ENCODE measurements around the gene NCR3LG1. TPM values are rescaled to one million over a fixed set of nuclear protein-coding genes. Genes with fewer than 3 reads are reported as not detected.

The NCR3LG1 gene
- total and polyA plus RNA-seq, 2 donors (not counting 3 experiments of a cell fraction or from before 2014, with no cell fraction given) = 2.2 to 8.1 TPM

- POLR2A ChIA-PET = no interaction called here
These were observed 14.9 kb downstream of the NCR3LG1 start for GRCh38 chr11:17366495-17366894.

GRCh38 chr11:17368551-17368950 lies 17.0 kb downstream of the NCR3LG1 start:
- Histone ChIP-seq H3K79me2 (ENCODE audit: control insufficient read depth, insufficient read depth, low read length) (no peaks in the 10 kb centered on the region), H3K27ac (ENCODE audit: insufficient read depth, low read depth, low read length) (no peak overlapping the region), H3K4me1 (ENCODE audit: control insufficient read depth, extremely low read depth, insufficient read depth, low read length) (no peaks in the 10 kb centered on the region), H3K4me2 (ENCODE audit: insufficient read depth, low read length) (no peak overlapping the region), H4K20me1 (replicated peaks; ENCODE audit: control insufficient read depth, extremely low read depth, insufficient read depth, low read length) (no peaks in the 10 kb centered on the region), H3K9ac (replicated peaks; ENCODE audit: extremely low read depth, insufficient read depth, low read length) (no peak overlapping the region), H3K9me1 (replicated peaks; ENCODE audit: control insufficient read depth, extremely low read depth, insufficient read depth, low read length) (no peaks in the 10 kb centered on the region), H3K36me3 (ENCODE audit: control insufficient read depth in 2 of 2, extremely low read depth in 1 of 2, insufficient read depth in 2 of 2, low read length in 2 of 2) (peaks cover 0 to 2% of the 10 kb centered on the region in 2 experiments), H2AFZ (ENCODE audit: low read depth, low read length) (no peak overlapping the region), H3K9me3 (replicated peaks; ENCODE audit: control insufficient read depth, insufficient read depth, low read length) (peaks cover 13% of the 10 kb centered on the region), H3K27me3 (ENCODE audit: control insufficient read depth in 2 of 2, insufficient read depth in 2 of 2, low read length in 2 of 2) (no peaks in the 10 kb centered on the region), H3K4me3 (replicated peaks in 1 of 3; ENCODE audit: insufficient read depth in 1 of 3, low read depth in 1 of 3, low read length in 3 of 3) (no peak overlapping the region)
- no peak for TF ChIP-seq POLR2AphosphoS5 (IDR thresholded peaks at IDR 0.05; ENCODE audit: insufficient read depth, low read depth, low read length)
- TF ChIP-seq EZH2 (IDR thresholded peaks at IDR 0.05; ENCODE audit: borderline replicate concordance, low read depth, low read length, severe bottlenecking) = no peak
- TF ChIP-seq FOS (IDR thresholded peaks at IDR 0.05; ENCODE audit: borderline replicate concordance, insufficient read depth, low read length) = no peak
- no peak for TF ChIP-seq GATA2 (IDR thresholded peaks at IDR 0.05; ENCODE audit: insufficient read depth, insufficient read length, low read depth, low read length)
- TF ChIP-seq MYC (IDR thresholded peaks at IDR 0.05; ENCODE audit: low read depth, low read length) = no peak
- TF ChIP-seq MAX (IDR thresholded peaks at IDR 0.05; ENCODE audit: insufficient read depth, insufficient read length) = no peak
- no peak for TF ChIP-seq CTCF (IDR thresholded peaks at IDR 0.05; ENCODE audit: extremely low read depth in 1 of 2, insufficient read depth in 1 of 2, low read depth in 1 of 2, low read length in 2 of 2)
- TF ChIP-seq JUN (IDR thresholded peaks at IDR 0.05; ENCODE audit: borderline replicate concordance, insufficient read depth, insufficient read length, low read depth) = no peak
- dilution Hi-C loops (cut with MboI; ENCODE audit: extremely low pct_ligation_motif_present, low sequenced_read_pairs) = no loop called here
- intact Hi-C loops (cut with micrococcal nuclease) = no loop called here
- ChIA-PET POLR2A (no interaction called here), CTCF (no interaction called here)
- BruUV-seq (replicated peaks) = no TSS peak
- no peak for FAIRE-seq
- no peak for DNase-seq (ENCODE audit: low read depth, low spot score)

More at GRCh38 chr11:17366495-17366894, 14.9 kb downstream of the NCR3LG1 start:
- no peaks in the 10 kb centered on the region for H3K27me3 ChIP-seq (ENCODE audit: control insufficient read depth in 2 of 2, insufficient read depth in 2 of 2, low read length in 2 of 2)
- no TSS peak for BruUV-seq (replicated peaks)
- CTCF ChIA-PET = interaction anchor here (1.3 to 3.9 kb wide), 4 partner anchors 12 to 161 kb away, joined by 4 to 26 read pairs (median 8); no protein-coding TSS in a partner anchor
- H3K4me3 ChIP-seq (replicated peaks in 1 of 3; ENCODE audit: insufficient read depth in 1 of 3, low read depth in 1 of 3, low read length in 3 of 3) = no peak overlapping the region
- no peak overlapping the region for H2AFZ ChIP-seq (ENCODE audit: low read depth, low read length)
- no peaks in the 10 kb centered on the region for H3K4me1 ChIP-seq (ENCODE audit: control insufficient read depth, extremely low read depth, insufficient read depth, low read length)
- no peak overlapping the region for H3K9ac ChIP-seq (replicated peaks; ENCODE audit: extremely low read depth, insufficient read depth, low read length)
- H3K9me3 ChIP-seq (replicated peaks; ENCODE audit: control insufficient read depth, insufficient read depth, low read length) = peaks cover 6% of the 10 kb centered on the region
- H3K36me3 ChIP-seq (ENCODE audit: control insufficient read depth in 2 of 2, extremely low read depth in 1 of 2, insufficient read depth in 2 of 2, low read length in 2 of 2) = peaks cover 0 to 2% of the 10 kb centered on the region in 2 experiments
- no peaks in the 10 kb centered on the region for H4K20me1 ChIP-seq (replicated peaks; ENCODE audit: control insufficient read depth, extremely low read depth, insufficient read depth, low read length)
- H3K9me1 ChIP-seq (replicated peaks; ENCODE audit: control insufficient read depth, extremely low read depth, insufficient read depth, low read length) = no peaks in the 10 kb centered on the region
- dilution Hi-C loops (cut with MboI; ENCODE audit: extremely low pct_ligation_motif_present, low sequenced_read_pairs) (no loop called here), intact Hi-C loops (cut with micrococcal nuclease) (no loop called here)
- FAIRE-seq = no peak
- DNase-seq (ENCODE audit: low read depth, low spot score) = no peak
- H3K4me2 ChIP-seq (ENCODE audit: insufficient read depth, low read length) = no peak overlapping the region
- H3K79me2 ChIP-seq (ENCODE audit: control insufficient read depth, insufficient read depth, low read length) = no peaks in the 10 kb centered on the region
- TF ChIP-seq MYC (IDR thresholded peaks at IDR 0.05; ENCODE audit: low read depth, low read length) (no peak), MAX (IDR thresholded peaks at IDR 0.05; ENCODE audit: insufficient read depth, insufficient read length) (no peak), EZH2 (IDR thresholded peaks at IDR 0.05; ENCODE audit: borderline replicate concordance, low read depth, low read length, severe bottlenecking) (no peak), POLR2A (IDR thresholded peaks at IDR 0.05; ENCODE audit: low read depth, low read length) (no peak)
- no peak overlapping the region for H3K27ac ChIP-seq (ENCODE audit: insufficient read depth, low read depth, low read length)

All from endothelial cell of umbilical vein (primary cell).